Measurements from ENCODE around the gene ULK4.

The ULK4 gene

DNA sequence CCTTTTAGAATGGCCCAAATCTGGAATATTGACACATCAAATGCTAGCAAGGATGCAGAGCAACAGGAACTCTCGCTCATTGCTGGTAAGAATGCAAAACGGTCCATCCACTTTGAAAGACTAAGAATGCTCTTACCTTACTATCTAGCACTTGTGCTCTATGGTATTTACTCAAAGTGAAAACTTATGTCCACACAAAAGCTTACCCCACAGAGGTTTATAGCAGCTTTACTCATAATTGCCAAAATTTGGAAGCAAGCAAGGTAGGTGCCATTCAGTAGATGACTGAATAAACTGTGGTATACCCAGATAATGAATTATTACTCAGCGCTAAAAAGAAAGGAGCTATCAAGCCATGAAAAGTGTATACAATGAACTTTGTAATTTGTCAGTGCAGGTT is 666.2 kb downstream of the ULK4 start:
- Histone ChIP-seq H3K4me3 (ENCODE audit: low read depth in 1 of 2, low read length in 2 of 2) (no peak overlapping the region), H3K4me2 (ENCODE audit: insufficient read depth, low read length) (no peak overlapping the region), H3K79me2 (ENCODE audit: insufficient read depth, low read length) (no peaks in the 10 kb centered on the region), H3K9me3 (ENCODE audit: insufficient read depth, low read length, severe bottlenecking) (no peaks in the 10 kb centered on the region), H3K4me1 (ENCODE audit: insufficient read depth, low read length) (no peaks in the 10 kb centered on the region), H3K27ac (ENCODE audit: low read length) (no peak overlapping the region), H3K27me3 (ENCODE audit: insufficient read depth, low read length, poor library complexity) (no peaks in the 10 kb centered on the region), H3K9ac (ENCODE audit: low read depth, low read length) (no peak overlapping the region), H4K20me1 (ENCODE audit: insufficient read depth, low read length) (no peaks in the 10 kb centered on the region), H2AFZ (ENCODE audit: low read depth, low read length) (no peak overlapping the region), H3K36me3 (ENCODE audit: insufficient read depth, low read length) (no peaks in the 10 kb centered on the region)
- TF ChIP-seq EZH2 (IDR thresholded peaks at IDR 0.05; ENCODE audit: borderline replicate concordance, low read depth, low read length, severe bottlenecking) = no peak
- TF ChIP-seq, protein P1, sequence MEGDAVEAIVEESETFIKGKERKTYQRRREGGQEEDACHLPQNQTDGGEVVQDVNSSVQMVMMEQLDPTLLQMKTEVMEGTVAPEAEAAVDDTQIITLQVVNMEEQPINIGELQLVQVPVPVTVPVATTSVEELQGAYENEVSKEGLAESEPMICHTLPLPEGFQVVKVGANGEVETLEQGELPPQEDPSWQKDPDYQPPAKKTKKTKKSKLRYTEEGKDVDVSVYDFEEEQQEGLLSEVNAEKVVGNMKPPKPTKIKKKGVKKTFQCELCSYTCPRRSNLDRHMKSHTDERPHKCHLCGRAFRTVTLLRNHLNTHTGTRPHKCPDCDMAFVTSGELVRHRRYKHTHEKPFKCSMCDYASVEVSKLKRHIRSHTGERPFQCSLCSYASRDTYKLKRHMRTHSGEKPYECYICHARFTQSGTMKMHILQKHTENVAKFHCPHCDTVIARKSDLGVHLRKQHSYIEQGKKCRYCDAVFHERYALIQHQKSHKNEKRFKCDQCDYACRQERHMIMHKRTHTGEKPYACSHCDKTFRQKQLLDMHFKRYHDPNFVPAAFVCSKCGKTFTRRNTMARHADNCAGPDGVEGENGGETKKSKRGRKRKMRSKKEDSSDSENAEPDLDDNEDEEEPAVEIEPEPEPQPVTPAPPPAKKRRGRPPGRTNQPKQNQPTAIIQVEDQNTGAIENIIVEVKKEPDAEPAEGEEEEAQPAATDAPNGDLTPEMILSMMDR (IDR thresholded peaks at IDR 0.05; ENCODE audit: borderline replicate concordance, extremely low read depth, low read length, poor library complexity, severe bottlenecking) = no peak
- ATAC-seq (ENCODE audit: insufficient read depth, low read depth) = no peak
- DNase-seq = no peak

DNA sequence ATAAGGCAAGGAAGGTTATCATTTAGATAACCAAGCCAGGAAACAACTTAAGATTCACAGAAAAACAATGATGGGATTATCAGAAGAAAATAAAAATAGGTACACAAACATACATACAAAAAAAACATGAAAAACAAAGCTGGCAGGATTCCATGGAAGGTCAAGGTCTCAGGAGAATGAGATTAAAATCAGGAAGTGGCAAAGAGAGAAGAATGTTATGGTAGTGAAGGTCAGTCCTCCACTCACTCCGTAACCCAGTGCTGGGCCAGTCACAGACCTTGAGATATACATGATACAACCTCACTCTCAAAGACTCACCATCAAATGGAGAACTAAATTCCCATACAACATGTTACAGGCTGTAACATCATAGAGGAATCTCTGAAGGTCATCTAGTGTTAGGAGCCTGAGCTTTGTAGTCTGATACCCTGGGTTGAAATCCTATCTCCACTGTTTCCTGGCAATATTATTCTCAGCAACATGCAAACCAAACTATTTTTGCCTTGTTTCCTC is 668.7 kb downstream of the ULK4 start:
- no peaks in the 10 kb centered on the region for H4K20me1 ChIP-seq (ENCODE audit: insufficient read depth, low read length)
- no peak overlapping the region for H3K4me3 ChIP-seq (ENCODE audit: low read depth in 1 of 2, low read length in 2 of 2)
- no peaks in the 10 kb centered on the region for H3K4me1 ChIP-seq (ENCODE audit: insufficient read depth, low read length)
- no peaks in the 10 kb centered on the region for H3K27me3 ChIP-seq (ENCODE audit: insufficient read depth, low read length, poor library complexity)
- no peaks in the 10 kb centered on the region for H3K79me2 ChIP-seq (ENCODE audit: insufficient read depth, low read length)
- H3K9ac ChIP-seq (ENCODE audit: low read depth, low read length) = no peak overlapping the region
- H3K4me2 ChIP-seq (ENCODE audit: insufficient read depth, low read length) = no peak overlapping the region
- ATAC-seq (ENCODE audit: insufficient read depth, low read depth) = no peak
- H2AFZ ChIP-seq (ENCODE audit: low read depth, low read length) = no peak overlapping the region
- DNase-seq = no peak
- TF ChIP-seq EZH2 (IDR thresholded peaks at IDR 0.05; ENCODE audit: borderline replicate concordance, low read depth, low read length, severe bottlenecking) = no peak
- TF ChIP-seq, protein P1 (IDR thresholded peaks at IDR 0.05; ENCODE audit: borderline replicate concordance, extremely low read depth, low read length, poor library complexity, severe bottlenecking) = no peak
- H3K9me3 ChIP-seq (ENCODE audit: insufficient read depth, low read length, severe bottlenecking) = no peaks in the 10 kb centered on the region
- H3K36me3 ChIP-seq (ENCODE audit: insufficient read depth, low read length) = no peaks in the 10 kb centered on the region
- no peak overlapping the region for H3K27ac ChIP-seq (ENCODE audit: low read length)

DNA sequence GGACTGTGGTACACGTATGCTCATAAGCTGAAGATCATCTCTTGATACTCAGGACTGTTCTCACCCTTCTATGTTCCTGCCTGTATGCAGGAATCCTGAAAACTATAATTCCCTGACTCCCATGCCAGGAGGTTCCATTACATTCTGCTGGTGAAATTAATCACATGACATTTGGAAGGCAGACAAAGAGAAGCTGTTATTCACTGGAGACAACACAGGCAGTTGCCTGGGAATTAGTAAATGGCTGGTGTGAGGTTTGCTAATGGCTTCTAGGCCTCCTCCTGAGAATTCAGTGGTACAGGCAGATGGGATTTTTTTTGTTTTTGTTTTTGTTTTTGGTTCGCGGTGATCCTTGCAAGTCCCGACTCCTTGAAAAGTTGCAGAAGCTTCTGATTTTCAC is 671.2 kb downstream of the ULK4 start:
- no peak overlapping the region for H3K27ac ChIP-seq (ENCODE audit: low read length)

More for the DNA sequence above, 671.2 kb downstream of the ULK4 start:
- Histone ChIP-seq H3K4me1 (ENCODE audit: insufficient read depth, low read length) (no peaks in the 10 kb centered on the region), H3K9ac (ENCODE audit: low read depth, low read length) (no peak overlapping the region), H3K9me3 (ENCODE audit: insufficient read depth, low read length, severe bottlenecking) (no peaks in the 10 kb centered on the region), H3K36me3 (ENCODE audit: insufficient read depth, low read length) (no peaks in the 10 kb centered on the region), H3K27me3 (ENCODE audit: insufficient read depth, low read length, poor library complexity) (no peaks in the 10 kb centered on the region), H2AFZ (ENCODE audit: low read depth, low read length) (no peak overlapping the region), H3K4me2 (ENCODE audit: insufficient read depth, low read length) (no peak overlapping the region), H4K20me1 (ENCODE audit: insufficient read depth, low read length) (no peaks in the 10 kb centered on the region), H3K4me3 (ENCODE audit: low read depth in 1 of 2, low read length in 2 of 2) (no peak overlapping the region), H3K79me2 (ENCODE audit: insufficient read depth, low read length) (no peaks in the 10 kb centered on the region)
- ATAC-seq (ENCODE audit: insufficient read depth, low read depth) (no peak), DNase-seq (no peak)
- TF ChIP-seq EZH2 (IDR thresholded peaks at IDR 0.05; ENCODE audit: borderline replicate concordance, low read depth, low read length, severe bottlenecking) = no peak
- TF ChIP-seq, protein P1 (IDR thresholded peaks at IDR 0.05; ENCODE audit: borderline replicate concordance, extremely low read depth, low read length, poor library complexity, severe bottlenecking) = no peak

All from DND-41 (cell line).